ENCODE results near the gene DACT1.
"Not testable (repeated sequence)": the region's sequence is repeated elsewhere in the genome, so short reads cannot be mapped to it uniquely, and the experiment has no call there.

The DACT1 gene, protein sequence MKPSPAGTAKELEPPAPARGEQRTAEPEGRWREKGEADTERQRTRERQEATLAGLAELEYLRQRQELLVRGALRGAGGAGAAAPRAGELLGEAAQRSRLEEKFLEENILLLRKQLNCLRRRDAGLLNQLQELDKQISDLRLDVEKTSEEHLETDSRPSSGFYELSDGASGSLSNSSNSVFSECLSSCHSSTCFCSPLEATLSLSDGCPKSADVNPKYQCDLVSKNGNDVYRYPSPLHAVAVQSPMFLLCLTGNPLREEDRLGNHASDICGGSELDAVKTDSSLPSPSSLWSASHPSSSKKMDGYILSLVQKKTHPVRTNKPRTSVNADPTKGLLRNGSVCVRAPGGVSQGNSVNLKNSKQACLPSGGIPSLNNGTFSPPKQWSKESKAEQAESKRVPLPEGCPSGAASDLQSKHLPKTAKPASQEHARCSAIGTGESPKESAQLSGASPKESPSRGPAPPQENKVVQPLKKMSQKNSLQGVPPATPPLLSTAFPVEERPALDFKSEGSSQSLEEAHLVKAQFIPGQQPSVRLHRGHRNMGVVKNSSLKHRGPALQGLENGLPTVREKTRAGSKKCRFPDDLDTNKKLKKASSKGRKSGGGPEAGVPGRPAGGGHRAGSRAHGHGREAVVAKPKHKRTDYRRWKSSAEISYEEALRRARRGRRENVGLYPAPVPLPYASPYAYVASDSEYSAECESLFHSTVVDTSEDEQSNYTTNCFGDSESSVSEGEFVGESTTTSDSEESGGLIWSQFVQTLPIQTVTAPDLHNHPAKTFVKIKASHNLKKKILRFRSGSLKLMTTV

DNA sequence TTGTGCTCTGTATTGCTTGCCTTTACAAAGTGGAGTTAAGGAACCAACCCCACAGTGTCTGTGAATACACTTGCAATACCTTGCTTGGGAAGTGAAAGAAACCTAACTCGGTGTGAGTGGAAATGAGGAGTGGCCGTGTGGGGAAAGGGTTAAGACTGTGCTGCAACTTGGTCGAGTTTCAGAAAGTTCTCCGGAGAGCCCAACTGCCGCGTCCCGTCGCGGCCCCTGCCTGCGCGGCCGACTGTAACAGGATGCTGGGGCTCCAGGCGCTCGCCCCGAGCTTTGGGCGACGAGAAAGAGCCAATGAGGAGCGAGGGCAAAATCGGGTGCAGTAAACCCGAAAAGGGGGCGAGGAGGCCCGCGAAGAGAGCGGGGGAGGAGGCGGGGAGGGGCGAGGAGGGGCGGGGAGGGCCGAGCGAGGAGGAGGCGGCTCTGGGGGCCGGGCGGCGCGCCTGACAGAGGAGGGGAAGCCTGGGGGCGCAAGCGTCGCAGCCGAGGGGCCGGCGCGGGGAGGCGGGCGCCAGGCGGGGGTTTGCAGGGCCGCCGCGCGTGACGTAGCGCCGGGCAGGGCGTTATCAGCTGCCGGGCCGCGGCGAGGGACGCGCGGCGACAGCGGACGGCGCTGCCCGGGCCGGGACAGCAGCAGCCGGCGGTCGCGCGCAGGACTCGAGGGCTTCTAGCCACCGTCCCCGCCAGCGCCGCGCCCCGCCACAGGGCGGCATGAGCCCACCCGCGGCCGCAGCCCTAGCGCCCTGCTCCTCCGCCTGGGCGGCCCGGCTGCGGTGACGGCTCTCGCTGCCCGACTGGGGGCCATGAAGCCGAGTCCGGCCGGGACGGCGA is at the start of gene DACT1:
DACT1 (plus strand) TSS at position 572 of the 840 bp plus-strand sequence; CDS start at position 813, 241 bp downstream.
- peak; percentile 3 for DNase-seq (ENCODE audit: low read depth)

- not testable (repeated sequence) for DNase-seq (ENCODE audit: low read depth)
Measured at GRCh38 chr14:58588321-58588720, 49.4 kb upstream of the DACT1 start.

DNA sequence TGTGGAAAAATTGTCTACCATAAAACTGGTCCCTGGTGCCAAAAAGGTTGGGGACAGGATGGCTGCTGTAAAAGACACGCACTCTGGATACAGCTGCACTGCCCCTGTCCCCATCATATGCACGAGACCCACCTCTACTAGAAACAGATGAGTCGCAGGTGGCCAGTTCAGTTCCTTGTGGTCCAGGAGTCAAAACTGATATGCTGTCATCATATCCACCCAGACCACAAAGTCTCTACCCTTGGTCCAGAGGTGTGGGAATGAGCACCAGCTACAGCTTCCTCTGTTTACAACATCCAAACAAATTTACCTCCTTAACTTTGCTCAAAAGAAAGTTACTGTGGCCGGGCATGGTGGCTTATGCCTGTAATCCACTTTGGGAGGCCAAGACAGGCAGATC is 43.8 kb upstream of the DACT1 start:
- DNase-seq (ENCODE audit: low read depth): no peak

- DNase-seq (ENCODE audit: low read depth): no peak
Measured at GRCh38 chr14:58597041-58597440, 40.7 kb upstream of the DACT1 start.

GRCh38 chr14:58598028-58598803 is 39.5 kb upstream of the DACT1 start:
- no peak for DNase-seq (ENCODE audit: low read depth)

- no peak for DNase-seq (ENCODE audit: low read depth)
Measured at GRCh38 chr14:58598804-58599525, 38.8 kb upstream of the DACT1 start.

DNA sequence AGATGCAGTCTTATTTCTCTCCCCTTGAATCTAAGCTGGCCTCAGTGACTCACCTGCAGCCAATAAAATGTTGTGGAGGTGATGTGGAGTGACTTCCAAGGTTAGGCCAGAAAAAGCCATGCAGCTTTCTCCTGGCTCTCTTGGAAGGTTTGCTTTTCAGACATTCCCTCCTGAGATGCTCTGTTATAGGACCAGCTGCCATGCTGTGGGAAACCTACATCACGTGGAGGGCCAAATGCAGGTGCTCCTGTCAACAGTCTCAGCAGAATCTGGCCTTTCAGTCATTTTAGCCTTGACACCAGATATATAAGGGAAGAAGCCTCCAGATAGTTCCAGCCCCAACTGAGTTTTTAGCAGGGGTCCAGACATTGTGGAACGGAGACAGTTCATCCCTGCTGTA is 38.1 kb upstream of the DACT1 start:
- no peak for DNase-seq (ENCODE audit: low read depth)

DNA sequence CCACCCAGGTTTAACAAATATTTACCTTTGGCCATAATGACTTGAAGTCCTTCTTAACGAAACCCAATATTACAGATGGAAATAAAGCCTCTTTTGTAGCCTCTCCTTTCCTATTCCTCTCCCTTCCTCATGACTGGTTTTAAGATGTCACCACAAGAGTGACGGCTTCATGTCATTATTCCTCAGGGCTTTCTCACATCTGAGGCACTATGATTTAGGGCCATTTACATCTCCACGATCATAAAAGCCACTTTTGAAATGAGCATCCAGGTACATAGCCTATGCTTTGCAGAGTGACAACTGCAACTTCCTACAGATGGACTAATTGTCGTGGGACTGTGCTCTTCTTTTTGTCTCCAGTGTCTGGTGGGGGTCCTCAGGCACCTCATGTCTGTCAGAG is 32.3 kb upstream of the DACT1 start:
- no peak for DNase-seq (ENCODE audit: low read depth)

DNA sequence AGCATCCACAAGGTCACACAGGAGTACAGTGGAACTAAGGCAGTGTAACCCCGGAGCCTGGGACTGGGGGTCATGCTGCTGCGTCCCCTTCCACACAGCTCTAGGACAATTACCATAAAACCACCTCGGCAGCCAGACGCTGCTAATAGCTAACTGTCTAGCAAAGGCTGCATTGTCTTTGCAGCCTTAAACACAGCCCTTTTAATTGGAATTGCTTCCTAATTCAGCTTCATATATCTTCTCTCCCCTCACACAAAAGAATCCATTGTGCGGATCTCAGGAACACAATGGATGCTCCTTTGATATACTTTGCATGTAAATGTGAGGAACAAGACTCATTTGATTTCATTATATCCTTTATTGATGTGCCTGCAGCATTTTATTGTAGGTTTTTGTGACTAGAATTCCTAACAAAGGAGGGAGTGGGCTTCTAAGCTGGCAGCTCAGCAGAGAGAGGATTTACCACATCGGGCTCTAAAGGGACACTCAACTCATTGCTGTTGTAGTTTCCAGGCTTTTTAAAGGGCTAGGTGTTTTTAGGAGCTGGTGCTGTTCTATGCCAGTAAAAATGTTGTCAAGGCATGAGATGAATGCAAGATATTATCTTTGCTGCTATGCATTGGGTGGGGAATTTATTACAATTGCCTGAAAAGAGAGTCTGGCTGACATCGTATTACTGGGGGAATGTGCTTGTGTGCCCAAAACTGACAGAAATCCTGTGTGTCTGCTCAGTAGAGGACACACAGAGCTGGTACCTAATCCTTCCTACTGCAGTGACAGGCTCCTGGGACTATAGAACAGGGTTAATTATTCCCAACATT is 30.4 kb upstream of the DACT1 start:
- no peak for DNase-seq (ENCODE audit: low read depth)

DNA sequence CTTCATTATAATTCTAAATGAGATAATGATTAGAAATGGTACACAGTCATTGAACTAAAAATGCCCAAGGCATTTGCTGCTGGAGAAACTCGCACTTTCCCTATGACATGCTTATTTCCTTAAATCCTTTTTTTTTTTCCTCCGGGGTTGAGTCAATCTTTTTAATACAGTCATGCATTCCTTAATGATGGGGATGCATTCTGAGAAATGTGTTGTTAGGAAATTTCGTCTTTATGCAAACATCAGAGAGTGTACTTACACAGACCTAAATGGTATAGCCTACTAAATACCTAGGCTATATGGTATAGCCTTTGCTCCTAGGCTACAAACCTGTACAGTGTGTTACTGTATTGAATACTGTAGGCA is 29.8 kb upstream of the DACT1 start:
- DNase-seq (ENCODE audit: low read depth): no peak

GRCh38 chr14:58617619-58618018 is 20.1 kb upstream of the DACT1 start:
- DNase-seq (ENCODE audit: low read depth): no peak

DNA sequence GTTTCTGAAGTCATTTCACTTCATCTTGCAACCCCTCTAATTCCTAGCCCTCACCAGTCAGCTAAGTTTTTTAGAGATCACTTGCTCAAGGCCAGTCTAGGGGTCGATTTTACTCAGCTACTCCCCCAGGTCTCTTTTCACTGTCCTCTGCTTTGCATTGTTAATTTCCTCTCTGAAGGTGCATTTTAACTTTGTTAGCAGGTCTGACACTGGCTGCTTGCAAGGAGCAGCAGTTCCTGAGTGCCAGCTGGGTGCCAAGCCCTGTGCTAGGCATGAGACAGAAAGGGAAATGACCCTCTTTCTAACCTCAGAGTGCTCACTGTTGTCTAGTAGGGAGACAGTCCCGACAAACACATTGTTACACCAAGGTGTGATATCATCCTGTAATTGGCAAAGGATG is 17.8 kb upstream of the DACT1 start:
- DNase-seq (ENCODE audit: low read depth): no peak

DNA sequence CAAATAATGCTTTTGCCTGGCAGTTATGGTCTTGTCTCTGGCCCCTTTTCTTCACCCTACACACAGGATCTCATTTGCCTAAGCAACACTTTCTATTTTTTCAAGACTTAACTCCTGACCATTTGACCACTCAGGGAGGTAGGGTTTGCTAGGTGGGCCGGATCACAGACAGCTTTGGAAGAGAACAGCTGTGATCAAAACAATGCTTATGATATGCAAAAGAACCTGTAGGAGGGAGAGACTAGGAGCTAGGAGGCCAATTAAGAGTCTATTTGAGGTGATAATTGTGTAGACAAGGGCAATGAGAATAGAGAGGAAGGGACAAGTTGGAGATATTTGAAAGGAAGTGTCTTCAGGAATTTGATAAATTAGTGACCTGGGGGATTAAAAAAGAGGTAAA is 12.3 kb upstream of the DACT1 start:
- DNase-seq (ENCODE audit: low read depth): no peak

GRCh38 chr14:58626431-58626831 is 11.3 kb upstream of the DACT1 start:
- no peak for DNase-seq (ENCODE audit: low read depth)

GRCh38 chr14:58628406-58628805 is 9.4 kb upstream of the DACT1 start:
- DNase-seq (ENCODE audit: low read depth): no peak

GRCh38 chr14:58629281-58629680 is 8.5 kb upstream of the DACT1 start:
- DNase-seq (ENCODE audit: low read depth): no peak

DNA sequence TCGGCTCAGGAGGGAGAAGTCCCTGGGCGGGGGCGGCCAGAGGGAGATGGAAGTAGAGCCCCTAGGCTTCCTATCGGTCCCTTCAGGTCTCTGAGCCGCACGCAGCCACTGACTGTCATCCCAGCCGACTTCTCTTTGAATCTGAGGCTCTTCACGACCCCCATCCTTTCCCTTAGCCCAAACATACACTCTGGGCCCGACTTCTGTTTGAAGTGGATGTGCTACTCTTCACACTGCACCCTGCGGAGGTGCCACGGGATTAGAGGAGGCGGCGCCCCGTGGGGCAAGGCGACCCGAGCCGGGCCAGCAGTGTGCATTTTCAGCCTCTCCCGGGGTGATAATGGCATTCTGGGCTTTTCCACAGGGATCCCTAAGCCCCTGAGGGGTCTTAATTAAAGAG is 6.0 kb upstream of the DACT1 start:
- DNase-seq (ENCODE audit: low read depth): no peak

- DNase-seq (ENCODE audit: low read depth): no peak
Measured at GRCh38 chr14:58633831-58634230, 3.9 kb upstream of the DACT1 start.

- no peak for DNase-seq (ENCODE audit: low read depth)
Measured at GRCh38 chr14:58634406-58635090, 3.2 kb upstream of the DACT1 start.

All from CMK (cell line).